GM19438 (cell line): Measurements from ENCODE around the gene NCBP2.

Source experiments
- ATAC-seq: cut with Tn5 transposase; IDR thresholded peaks from one replicate; pipeline ENCODE4 v1.9.1; 2021; ENCODE audit warnings: low read depth; ENCODE audit not compliant: unreplicated experiment

Gene NCBP2

GRCh38 chr3:196942226-196942914 lies at the start of gene NCBP2:
NCBP2 (minus strand) TSS chr3:196942528; CDS start chr3:196942503, 25 bp downstream.
- peak; percentile 84 for ATAC-seq

- no peak for ATAC-seq
These were observed 49.5 kb upstream of the NCBP2 start for GRCh38 chr3:196991581-196992460.

- no peak for ATAC-seq
These were observed 48.3 kb upstream of the NCBP2 start for GRCh38 chr3:196990601-196991007.

GRCh38 chr3:196989721-196990262 lies 47.5 kb upstream of the NCBP2 start:
- ATAC-seq = no peak

- ATAC-seq = no peak
These were observed 46.1 kb upstream of the NCBP2 start for GRCh38 chr3:196988241-196989029.

- ATAC-seq = no peak
These were observed 44.7 kb upstream of the NCBP2 start for GRCh38 chr3:196987022-196987421.

- no peak for ATAC-seq
These were observed 43.9 kb upstream of the NCBP2 start for GRCh38 chr3:196985954-196986885.

- no peak for ATAC-seq
These were observed 43.0 kb upstream of the NCBP2 start for GRCh38 chr3:196985298-196985697.

GRCh38 chr3:196983186-196983585 lies 40.9 kb upstream of the NCBP2 start:
- no peak for ATAC-seq

GRCh38 chr3:196981657-196982056 lies 39.3 kb upstream of the NCBP2 start:
- ATAC-seq = no peak

- ATAC-seq = no peak
These were observed 37.2 kb upstream of the NCBP2 start for GRCh38 chr3:196979545-196979944.

- ATAC-seq = no peak
These were observed 34.6 kb upstream of the NCBP2 start for GRCh38 chr3:196976941-196977340.

GRCh38 chr3:196975349-196975748 lies 33.0 kb upstream of the NCBP2 start:
- ATAC-seq = no peak

- no peak for ATAC-seq
These were observed 32.3 kb upstream of the NCBP2 start for GRCh38 chr3:196974661-196975060.

GRCh38 chr3:196971094-196971698 lies 28.9 kb upstream of the NCBP2 start:
- no peak for ATAC-seq

- no peak for ATAC-seq
These were observed 28.3 kb upstream of the NCBP2 start for GRCh38 chr3:196970547-196971093.

- peak; percentile 57 for ATAC-seq
These were observed 27.6 kb upstream of the NCBP2 start for GRCh38 chr3:196969660-196970546.

- ATAC-seq = peak; percentile 41
These were observed 26.9 kb upstream of the NCBP2 start for GRCh38 chr3:196969134-196969659.
